Adrenal gland (tissue), 5 donors: ENCODE measurements around the gene LDAH.

Experiments
- CTCF ChIP-seq, 6 experiments: fragments of 450-650 bp in 4 of 6; fragments of 200-600 bp in 2 of 6; sonication (generic) in 1 of 6; IDR thresholded peaks; 1 replicate in 5 of 6; 2 replicates in 1 of 6; pipeline versions ENCODE4 v1.5.1 to v1.8.0; 2016 to 2021; ENCODE audit warnings: antibody characterized with exemption in 6 of 6, mild to moderate bottlenecking in 2 of 6, moderate library complexity in 1 of 6
- POLR2A ChIP-seq, 2 donors: fragments of 450-650 bp; IDR thresholded peaks; one replicate each; pipeline ENCODE4 v1.6.1; 2017; ENCODE audit warnings: antibody characterized with exemption in 2 of 2, mild to moderate bottlenecking in 2 of 2, moderate library complexity in 1 of 2
- donor health status: DM: no; HTN: no; CAD: no.

- TF ChIP-seq CTCF (IDR thresholded peaks at IDR 0.05) (no peak), POLR2A (IDR thresholded peaks at IDR 0.05) (no peak)
Measured at GRCh38 chr2:20844246-20844645, 21.3 kb upstream of the LDAH start.
